ENCODE data around the gene NEAT1.

DNA sequence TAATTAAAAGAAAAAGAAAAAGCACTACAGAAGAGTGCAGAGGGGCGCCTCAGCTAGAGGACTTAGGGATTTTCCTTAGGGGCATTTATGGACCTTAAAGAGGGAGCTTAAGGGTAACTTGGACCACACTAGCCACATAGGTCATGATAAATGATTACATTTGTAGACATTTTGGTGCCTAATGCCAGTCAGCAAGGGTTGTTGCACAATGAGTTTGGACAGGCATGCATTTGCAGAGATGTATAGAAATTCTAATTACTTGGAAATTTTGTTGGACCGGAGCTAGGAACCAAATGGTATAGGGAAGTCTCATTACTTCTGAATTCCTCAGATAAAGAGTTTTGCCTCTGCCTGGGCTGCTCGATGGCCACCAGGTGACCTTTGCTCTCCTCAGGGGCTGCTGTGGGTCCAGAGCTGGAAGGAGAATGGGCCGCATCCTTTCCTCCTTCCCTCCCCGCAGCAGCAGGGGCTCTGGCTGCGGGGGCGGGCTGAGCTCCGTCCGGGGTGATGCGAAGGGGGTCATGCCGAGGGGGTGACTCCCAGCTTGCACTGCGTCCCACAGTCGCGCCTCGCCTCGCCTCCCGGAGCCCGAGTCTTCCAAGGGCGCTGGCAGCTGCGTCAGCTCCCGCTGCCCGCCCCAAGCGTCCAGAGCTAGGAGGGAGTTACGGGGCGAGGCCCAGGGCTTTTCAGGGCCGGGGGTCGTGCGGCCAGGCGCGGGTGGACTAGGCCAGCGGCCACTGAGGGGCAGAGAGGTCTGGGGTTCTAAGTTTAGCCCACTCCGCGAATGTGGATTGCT is 56.0 kb downstream of the NEAT1 start:
- TF ChIP-seq POLR2A (IDR thresholded peaks at IDR 0.05) (peak; percentile 50 to 60), EP300 (IDR thresholded peaks at IDR 0.05) (peak; percentile 29), POLR2AphosphoS5 (IDR thresholded peaks at IDR 0.05) (peak; percentile 81)
- TF ChIP-seq, protein P1, sequence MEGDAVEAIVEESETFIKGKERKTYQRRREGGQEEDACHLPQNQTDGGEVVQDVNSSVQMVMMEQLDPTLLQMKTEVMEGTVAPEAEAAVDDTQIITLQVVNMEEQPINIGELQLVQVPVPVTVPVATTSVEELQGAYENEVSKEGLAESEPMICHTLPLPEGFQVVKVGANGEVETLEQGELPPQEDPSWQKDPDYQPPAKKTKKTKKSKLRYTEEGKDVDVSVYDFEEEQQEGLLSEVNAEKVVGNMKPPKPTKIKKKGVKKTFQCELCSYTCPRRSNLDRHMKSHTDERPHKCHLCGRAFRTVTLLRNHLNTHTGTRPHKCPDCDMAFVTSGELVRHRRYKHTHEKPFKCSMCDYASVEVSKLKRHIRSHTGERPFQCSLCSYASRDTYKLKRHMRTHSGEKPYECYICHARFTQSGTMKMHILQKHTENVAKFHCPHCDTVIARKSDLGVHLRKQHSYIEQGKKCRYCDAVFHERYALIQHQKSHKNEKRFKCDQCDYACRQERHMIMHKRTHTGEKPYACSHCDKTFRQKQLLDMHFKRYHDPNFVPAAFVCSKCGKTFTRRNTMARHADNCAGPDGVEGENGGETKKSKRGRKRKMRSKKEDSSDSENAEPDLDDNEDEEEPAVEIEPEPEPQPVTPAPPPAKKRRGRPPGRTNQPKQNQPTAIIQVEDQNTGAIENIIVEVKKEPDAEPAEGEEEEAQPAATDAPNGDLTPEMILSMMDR (IDR thresholded peaks at IDR 0.05) = peak in 1 of 4 experiments; percentile 7

Data from gastroesophageal sphincter (tissue), 3 donors.